ENCODE measurements around the gene ACOXL. TPM values are rescaled to one million over a fixed set of nuclear protein-coding genes. Genes with fewer than 3 reads are reported as not detected.

The ACOXL gene
- total and polyA plus RNA-seq, 10 of the 15 experiments (the other 5 are each of a cell fraction or from before 2014, with no cell fraction given): 0.05 to 1.3 (median 0.71) TPM

DNA sequence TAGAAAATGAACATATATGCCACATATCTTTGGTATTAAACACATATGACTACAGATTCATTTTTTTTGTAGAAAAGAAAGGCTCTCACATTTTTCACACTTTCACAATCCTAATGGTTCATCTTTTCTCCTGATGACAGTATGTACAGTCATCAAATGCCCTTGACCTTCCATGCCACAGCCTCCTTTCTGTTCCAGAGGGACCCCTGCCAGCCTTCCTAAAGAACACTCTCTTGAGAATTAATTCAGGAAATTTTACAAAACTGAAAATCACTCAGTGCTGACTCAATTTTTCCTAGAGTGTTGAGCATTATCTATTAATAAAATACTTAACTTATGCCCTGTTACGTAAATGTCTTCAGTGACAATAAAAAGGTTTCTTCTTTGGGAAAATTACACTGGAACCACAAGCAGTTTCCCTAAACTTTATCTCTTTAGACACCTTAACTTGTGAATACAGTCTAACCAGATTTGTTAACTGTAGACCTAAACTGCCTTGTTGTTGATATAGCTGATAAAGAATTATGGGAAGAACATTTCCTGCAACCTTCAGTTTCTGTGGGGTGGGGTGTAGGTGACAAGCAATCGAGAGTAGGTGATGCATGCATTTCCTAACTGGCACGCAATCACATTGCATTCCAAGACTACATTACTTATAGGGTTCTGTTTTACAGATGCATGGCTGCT, 15.3 kb upstream of the ACOXL start:
- CTCF ChIA-PET: no interaction called here
- Histone ChIP-seq H2AFZ (ENCODE audit: control insufficient read depth, low read depth, low read length) (no peak overlapping the region), H3K4me2 (ENCODE audit: control insufficient read depth, insufficient read depth) (no peak overlapping the region), H3K9ac (ENCODE audit: control insufficient read depth, insufficient read depth, low read length) (no peak overlapping the region), H3K27ac (ENCODE audit: control insufficient read depth, insufficient read depth) (no peak overlapping the region), H3K36me3 (ENCODE audit: control insufficient read depth in 2 of 2, insufficient read depth in 2 of 2, low read length in 1 of 2) (no peaks in the 10 kb centered on the region), H4K20me1 (ENCODE audit: control insufficient read depth, insufficient read depth) (no peaks in the 10 kb centered on the region), H3K4me1 (ENCODE audit: control insufficient read depth, insufficient read depth, low read length) (no peaks in the 10 kb centered on the region), H3K27me3 (replicated peaks in 1 of 2; ENCODE audit: control insufficient read depth in 2 of 2, insufficient read depth in 2 of 2, low read length in 1 of 2) (peaks cover 0 to 3% of the 10 kb centered on the region in 2 experiments; a peak in 1 of 4 replicates), H3K9me3 (replicated peaks; ENCODE audit: control insufficient read depth, insufficient read depth, low read length) (no peaks in the 10 kb centered on the region), H3K79me2 (ENCODE audit: control insufficient read depth, insufficient read depth, low read length) (no peaks in the 10 kb centered on the region), H3K4me3 (no peak overlapping the region)
- in situ Hi-C loops (cut with MboI) (no loop called here), intact Hi-C loops (cut with micrococcal nuclease; ENCODE audit: unreplicated experiment) (no loop called here)
- TF ChIP-seq HDAC2 (IDR thresholded peaks at IDR 0.05) (no peak), RUNX3 (IDR thresholded peaks at IDR 0.05; ENCODE audit: low read length) (no peak), FOXM1 (IDR thresholded peaks at IDR 0.05; ENCODE audit: low read depth, low read length) (0 out of 2 replicates have a peak, but pooled peaks have one; percentile 19), SIX5 (IDR thresholded peaks at IDR 0.05; ENCODE audit: low read depth, low read length, severe bottlenecking) (no peak), IKZF2 (IDR thresholded peaks at IDR 0.05) (0 out of 4 replicates have a peak, but pooled peaks of 1 of the 2 experiments have one; percentile 9)
- SMC1A ChIA-PET (ENCODE audit: uncharacterized antibody, unreplicated experiment): interaction anchor here (1.5 to 6.9 kb wide), 6 partner anchors 9 to 40 kb away, joined by 3 to 43 read pairs (median 6); partner anchors contain the start of gene BUB1
- no peak for FAIRE-seq
- RAD21 ChIA-PET (ENCODE audit: unreplicated experiment): no interaction called here
- POLR2A ChIA-PET: interaction anchor here (0.8 kb wide), 1 partner anchor 42 kb away, joined by 3 read pairs; no protein-coding TSS in a partner anchor
- 45% methylated on average over 3 of the region's 3 CpGs for WGBS (ENCODE audit: insufficient coverage, insufficient replicate concordance, low lambda C conversion rate, missing lambda C conversion rate)
- no peak for DNase-seq (ENCODE audit: low read depth, low spot score)
- ATAC-seq: no peak
- no TSS peak for BruUV-seq (replicated peaks)

DNA sequence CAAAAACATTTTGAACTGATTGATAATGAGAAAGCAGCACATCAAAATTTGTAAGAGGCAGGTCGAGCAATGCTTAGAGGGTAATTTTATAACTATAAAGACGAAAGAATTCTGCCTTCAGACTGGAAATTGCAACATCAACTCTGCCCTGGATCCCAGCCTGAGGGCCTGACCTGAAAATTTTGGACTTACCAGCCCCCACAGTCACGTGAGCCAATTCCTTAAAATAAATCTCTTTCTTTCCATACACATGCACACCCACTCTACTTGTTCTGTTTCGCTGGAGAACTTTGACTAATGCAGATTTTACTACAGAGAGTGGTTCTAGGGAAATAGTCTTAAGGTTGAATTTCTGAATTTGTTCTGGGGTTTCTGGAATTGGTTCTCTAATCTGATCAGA, 14.6 kb upstream of the ACOXL start:
- no peak overlapping the region for H2AFZ ChIP-seq (ENCODE audit: control insufficient read depth, low read depth, low read length)
- no peak overlapping the region for H3K27ac ChIP-seq (ENCODE audit: control insufficient read depth, insufficient read depth)
- no peak for FAIRE-seq
- intact Hi-C loops (cut with micrococcal nuclease; ENCODE audit: unreplicated experiment) (no loop called here), in situ Hi-C loops (cut with MboI) (no loop called here)
- no peak for DNase-seq (ENCODE audit: low read depth, low spot score)
- POLR2A ChIA-PET: interaction anchor here (1.0 kb wide), 2 partner anchors 18 to 40 kb away, joined by 3 read pairs; partner anchors contain the start of gene BUB1
- H3K27me3 ChIP-seq (replicated peaks in 1 of 2; ENCODE audit: control insufficient read depth in 2 of 2, insufficient read depth in 2 of 2, low read length in 1 of 2): peaks cover 0 to 3% of the 10 kb centered on the region in 2 experiments; a peak in 1 of 4 replicates
- H3K79me2 ChIP-seq (ENCODE audit: control insufficient read depth, insufficient read depth, low read length): no peaks in the 10 kb centered on the region
- no peaks in the 10 kb centered on the region for H3K9me3 ChIP-seq (replicated peaks; ENCODE audit: control insufficient read depth, insufficient read depth, low read length)
- RAD21 ChIA-PET (ENCODE audit: unreplicated experiment): interaction anchor here (1.0 to 2.1 kb wide), 4 partner anchors 10 to 31 kb away, joined by 4 to 11 read pairs (median 6); partner anchors contain the start of gene ACOXL
- BruUV-seq (replicated peaks): no TSS peak
- no peaks in the 10 kb centered on the region for H3K4me1 ChIP-seq (ENCODE audit: control insufficient read depth, insufficient read depth, low read length)
- no peak overlapping the region for H3K4me3 ChIP-seq
- no peaks in the 10 kb centered on the region for H4K20me1 ChIP-seq (ENCODE audit: control insufficient read depth, insufficient read depth)
- no peak overlapping the region for H3K9ac ChIP-seq (ENCODE audit: control insufficient read depth, insufficient read depth, low read length)
- H3K36me3 ChIP-seq (ENCODE audit: control insufficient read depth in 2 of 2, insufficient read depth in 2 of 2, low read length in 1 of 2): no peaks in the 10 kb centered on the region
- TF ChIP-seq EGR1 (IDR thresholded peaks at IDR 0.05; ENCODE audit: borderline replicate concordance in 1 of 2, low read depth in 2 of 2, low read length in 2 of 2): no peak
- TF ChIP-seq BHLHE40 (IDR thresholded peaks at IDR 0.05; ENCODE audit: borderline replicate concordance in 1 of 2, low read depth in 2 of 2, low read length in 1 of 2): peak; percentile 15 to 49; a peak in 1 of 4 replicates
- TF ChIP-seq CREB1 (IDR thresholded peaks at IDR 0.05; ENCODE audit: low read depth): no peak
- 0 out of 2 replicates have a peak, but pooled peaks have one; percentile 1 for TF ChIP-seq FOXM1 (IDR thresholded peaks at IDR 0.05; ENCODE audit: low read depth, low read length)
- TF ChIP-seq, protein P1, sequence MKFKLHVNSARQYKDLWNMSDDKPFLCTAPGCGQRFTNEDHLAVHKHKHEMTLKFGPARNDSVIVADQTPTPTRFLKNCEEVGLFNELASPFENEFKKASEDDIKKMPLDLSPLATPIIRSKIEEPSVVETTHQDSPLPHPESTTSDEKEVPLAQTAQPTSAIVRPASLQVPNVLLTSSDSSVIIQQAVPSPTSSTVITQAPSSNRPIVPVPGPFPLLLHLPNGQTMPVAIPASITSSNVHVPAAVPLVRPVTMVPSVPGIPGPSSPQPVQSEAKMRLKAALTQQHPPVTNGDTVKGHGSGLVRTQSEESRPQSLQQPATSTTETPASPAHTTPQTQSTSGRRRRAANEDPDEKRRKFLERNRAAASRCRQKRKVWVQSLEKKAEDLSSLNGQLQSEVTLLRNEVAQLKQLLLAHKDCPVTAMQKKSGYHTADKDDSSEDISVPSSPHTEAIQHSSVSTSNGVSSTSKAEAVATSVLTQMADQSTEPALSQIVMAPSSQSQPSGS (IDR thresholded peaks at IDR 0.05; ENCODE audit: low read length): no peak
- TF ChIP-seq, protein P2, sequence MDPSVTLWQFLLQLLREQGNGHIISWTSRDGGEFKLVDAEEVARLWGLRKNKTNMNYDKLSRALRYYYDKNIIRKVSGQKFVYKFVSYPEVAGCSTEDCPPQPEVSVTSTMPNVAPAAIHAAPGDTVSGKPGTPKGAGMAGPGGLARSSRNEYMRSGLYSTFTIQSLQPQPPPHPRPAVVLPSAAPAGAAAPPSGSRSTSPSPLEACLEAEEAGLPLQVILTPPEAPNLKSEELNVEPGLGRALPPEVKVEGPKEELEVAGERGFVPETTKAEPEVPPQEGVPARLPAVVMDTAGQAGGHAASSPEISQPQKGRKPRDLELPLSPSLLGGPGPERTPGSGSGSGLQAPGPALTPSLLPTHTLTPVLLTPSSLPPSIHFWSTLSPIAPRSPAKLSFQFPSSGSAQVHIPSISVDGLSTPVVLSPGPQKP (IDR thresholded peaks at IDR 0.05; ENCODE audit: low read depth, low read length): no peak
- CTCF ChIA-PET: interaction anchor here (0.8 to 1.2 kb wide), 3 partner anchors 16 to 39 kb away, joined by 3 to 5 read pairs (median 3); no protein-coding TSS in a partner anchor
- SMC1A ChIA-PET (ENCODE audit: uncharacterized antibody, unreplicated experiment): interaction anchor here (1.0 to 6.9 kb wide), 10 partner anchors 8 to 40 kb away, joined by 3 to 43 read pairs (median 6); partner anchors contain the start of genes ACOXL and BUB1
- ATAC-seq: no peak
- WGBS (ENCODE audit: insufficient coverage, insufficient replicate concordance, low lambda C conversion rate, missing lambda C conversion rate): 17% methylated on average over 4 of the region's 4 CpGs
- H3K4me2 ChIP-seq (ENCODE audit: control insufficient read depth, insufficient read depth): no peak overlapping the region

Data from GM12878 (cell line).